ENCODE results near the gene OSBPL2.

OSBPL2 gene

GRCh38 chr20:62305765-62306413 is 67.6 kb downstream of the OSBPL2 start:
- DNase-seq (ENCODE audit: insufficient read length, low spot score) (no peak), FAIRE-seq (no peak)
- no peak for TF ChIP-seq CTCF (IDR thresholded peaks at IDR 0.05; ENCODE audit: insufficient read depth, missing control alignments)

GRCh38 chr20:62306414-62307187 is 68.3 kb downstream of the OSBPL2 start:
- no peak for FAIRE-seq
- no peak for TF ChIP-seq CTCF (IDR thresholded peaks at IDR 0.05; ENCODE audit: insufficient read depth, missing control alignments)
- no peak for DNase-seq (ENCODE audit: insufficient read length, low spot score)

GRCh38 chr20:62307226-62308101 is 69.1 kb downstream of the OSBPL2 start:
- TF ChIP-seq CTCF (IDR thresholded peaks at IDR 0.05; ENCODE audit: insufficient read depth, missing control alignments): no peak
- FAIRE-seq: no peak
- no peak for DNase-seq (ENCODE audit: insufficient read length, low spot score)

- FAIRE-seq (no peak), DNase-seq (ENCODE audit: insufficient read length, low spot score) (no peak)
- no peak for TF ChIP-seq CTCF (IDR thresholded peaks at IDR 0.05; ENCODE audit: insufficient read depth, missing control alignments)
Measured at GRCh38 chr20:62308102-62308822, 69.9 kb downstream of the OSBPL2 start.

GRCh38 chr20:62309198-62309944 is 71.0 kb downstream of the OSBPL2 start:
- DNase-seq (ENCODE audit: insufficient read length, low spot score) (no peak), FAIRE-seq (no peak)
- TF ChIP-seq CTCF (IDR thresholded peaks at IDR 0.05; ENCODE audit: insufficient read depth, missing control alignments): no peak
